ENCODE results near the gene SPRY1. TPM values are rescaled to one million over a fixed set of nuclear protein-coding genes. Genes with fewer than 3 reads are reported as not detected.

The SPRY1 gene
- total RNA-seq, 1 experiment from 2014 or later = 4.8 TPM

DNA sequence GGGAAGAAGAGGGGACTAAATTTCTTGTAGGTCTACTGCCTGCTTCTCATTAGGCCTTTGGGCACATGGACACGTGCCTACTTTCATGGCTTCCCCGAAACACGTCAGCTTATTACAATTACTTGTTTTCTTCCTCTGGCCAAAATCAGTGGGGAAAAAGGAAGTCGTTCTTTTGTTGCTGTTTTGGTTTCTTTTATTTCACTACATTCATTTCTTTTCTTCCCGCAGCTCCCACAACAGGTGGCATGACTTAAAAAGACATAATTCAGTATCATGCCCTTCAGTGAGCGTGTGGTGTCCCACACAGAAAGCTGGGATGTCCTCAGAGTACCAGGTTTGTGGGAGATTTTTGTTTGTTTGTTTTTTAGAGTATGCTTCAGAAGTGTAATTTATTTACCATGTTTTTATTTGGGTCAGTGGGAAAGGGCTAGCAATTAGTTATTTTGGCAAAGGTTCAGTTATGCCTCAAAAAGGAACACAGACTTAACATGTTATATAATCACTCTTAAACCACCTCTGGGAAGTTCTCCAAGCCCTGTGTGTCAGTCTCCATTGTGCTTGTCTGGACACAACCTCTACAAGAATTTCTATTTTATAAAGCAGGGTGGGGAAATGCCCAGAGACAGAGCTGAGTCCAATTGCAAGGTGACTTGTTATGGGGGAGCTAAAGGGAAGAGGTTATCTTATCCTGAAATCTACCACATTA, 44.2 kb upstream of the SPRY1 start:
- RAD21 ChIA-PET (ENCODE audit: low non-redundant PET in 1 of 2, low total read pairs in 2 of 2, uncharacterized antibody in 2 of 2, unreplicated experiment in 2 of 2) = no interaction called here
- TF ChIP-seq EZH2phosphoT487 (IDR thresholded peaks at IDR 0.05; ENCODE audit: borderline replicate concordance) (no peak), POLR2AphosphoS5 (IDR thresholded peaks at IDR 0.05; ENCODE audit: low read depth, low read length) (no peak), POLR2A (IDR thresholded peaks at IDR 0.05; ENCODE audit: borderline replicate concordance, extremely low read depth, insufficient read depth, insufficient read length) (no peak), JUND (IDR thresholded peaks at IDR 0.05) (no peak), CEBPB (IDR thresholded peaks at IDR 0.05; ENCODE audit: low read depth) (no peak), ZFX (IDR thresholded peaks at IDR 0.05) (no peak)
- CTCF ChIA-PET = no interaction called here
- DNase-seq (ENCODE audit: low read depth, low spot score) (no peak), ATAC-seq (no peak)
- H3K4me1 ChIP-seq (ENCODE audit: control insufficient read depth in 1 of 2, insufficient read depth in 2 of 2, low read length in 2 of 2) = no peaks in the 10 kb centered on the region
- H2AFZ ChIP-seq (ENCODE audit: low read depth, low read length, poor library complexity, severe bottlenecking) = no peak overlapping the region
- no TSS peak for BruUV-seq (replicated peaks)
- H3K27me3 ChIP-seq (ENCODE audit: insufficient read depth, low read length) = no peaks in the 10 kb centered on the region
- H3K27ac ChIP-seq (ENCODE audit: low read depth, low read length) = no peak overlapping the region
- intact Hi-C loops (cut with micrococcal nuclease) = no loop called here
- H3K36me3 ChIP-seq (ENCODE audit: control insufficient read depth in 1 of 2, insufficient read depth in 2 of 2, low read length in 2 of 2) = no peaks in the 10 kb centered on the region
- no peak overlapping the region for H3K4me2 ChIP-seq (ENCODE audit: low read length)
- no peaks in the 10 kb centered on the region for H3K79me2 ChIP-seq (ENCODE audit: insufficient read depth, low read length)
- H3K9me3 ChIP-seq (ENCODE audit: control insufficient read depth in 1 of 2, insufficient read depth in 1 of 2, low read depth in 1 of 2, low read length in 2 of 2) = no peaks in the 10 kb centered on the region
- POLR2A ChIA-PET = no interaction called here
- no peaks in the 10 kb centered on the region for H4K20me1 ChIP-seq (ENCODE audit: insufficient read depth)
- H3K9ac ChIP-seq (ENCODE audit: low read length) = no peak overlapping the region
- H3K9me2 ChIP-seq (ENCODE audit: insufficient read depth) = no peaks in the 10 kb centered on the region
- H3K4me3 ChIP-seq (replicated peaks in 1 of 2; ENCODE audit: low read depth in 1 of 2, low read length in 2 of 2) = no peak overlapping the region

- Histone ChIP-seq H3K4me2 (ENCODE audit: low read length) (no peak overlapping the region), H2AFZ (ENCODE audit: low read depth, low read length, poor library complexity, severe bottlenecking) (no peak overlapping the region), H3K27ac (ENCODE audit: low read depth, low read length) (no peak overlapping the region), H3K27me3 (ENCODE audit: insufficient read depth, low read length) (no peaks in the 10 kb centered on the region), H3K4me3 (replicated peaks in 1 of 2; ENCODE audit: low read depth in 1 of 2, low read length in 2 of 2) (no peak overlapping the region), H3K4me1 (ENCODE audit: control insufficient read depth in 1 of 2, insufficient read depth in 2 of 2, low read length in 2 of 2) (no peaks in the 10 kb centered on the region), H3K79me2 (ENCODE audit: insufficient read depth, low read length) (no peaks in the 10 kb centered on the region), H3K9me2 (ENCODE audit: insufficient read depth) (no peaks in the 10 kb centered on the region), H3K36me3 (ENCODE audit: control insufficient read depth in 1 of 2, insufficient read depth in 2 of 2, low read length in 2 of 2) (no peaks in the 10 kb centered on the region), H3K9me3 (ENCODE audit: control insufficient read depth in 1 of 2, insufficient read depth in 1 of 2, low read depth in 1 of 2, low read length in 2 of 2) (no peaks in the 10 kb centered on the region), H4K20me1 (ENCODE audit: insufficient read depth) (no peaks in the 10 kb centered on the region), H3K9ac (ENCODE audit: low read length) (no peak overlapping the region)
- ATAC-seq (no peak), DNase-seq (ENCODE audit: low read depth, low spot score) (no peak)
- RAD21 ChIA-PET (ENCODE audit: low non-redundant PET in 1 of 2, low total read pairs in 2 of 2, uncharacterized antibody in 2 of 2, unreplicated experiment in 2 of 2) = no interaction called here
- no TSS peak for BruUV-seq (replicated peaks)
- POLR2A ChIA-PET = no interaction called here
- CTCF ChIA-PET = no interaction called here
- TF ChIP-seq CBX3 (IDR thresholded peaks at IDR 0.05; ENCODE audit: low read depth) = no peak
- TF ChIP-seq CEBPB (IDR thresholded peaks at IDR 0.05; ENCODE audit: low read depth) = no peak
- no peak for TF ChIP-seq EZH2 (IDR thresholded peaks at IDR 0.05)
- TF ChIP-seq YY1 (IDR thresholded peaks at IDR 0.05; ENCODE audit: extremely low read depth, insufficient replicate concordance, low read depth, low read length) = no peak
- no peak for TF ChIP-seq SIN3A (IDR thresholded peaks at IDR 0.05; ENCODE audit: low read depth)
- TF ChIP-seq POLR2AphosphoS5 (IDR thresholded peaks at IDR 0.05; ENCODE audit: low read depth, low read length) = no peak
- TF ChIP-seq FOSL1 (IDR thresholded peaks at IDR 0.05; ENCODE audit: low read depth) = no peak
- no peak for TF ChIP-seq EGR1 (IDR thresholded peaks at IDR 0.05; ENCODE audit: low read depth)
- TF ChIP-seq JUND (IDR thresholded peaks at IDR 0.05) = no peak
- no peak for TF ChIP-seq ZNF274 (IDR thresholded peaks at IDR 0.05; ENCODE audit: low read depth, low read length)
- TF ChIP-seq ZBTB33 (IDR thresholded peaks at IDR 0.05; ENCODE audit: extremely low read depth, insufficient replicate concordance, low read length) = no peak
- no peak for TF ChIP-seq TCF7L2 (IDR thresholded peaks at IDR 0.05; ENCODE audit: borderline replicate concordance, extremely low read depth, insufficient read depth, insufficient read length)
- TF ChIP-seq ELF1 (IDR thresholded peaks at IDR 0.05; ENCODE audit: borderline replicate concordance, low read depth) = no peak
- intact Hi-C loops (cut with micrococcal nuclease) = no loop called here
These were observed 43.6 kb upstream of the SPRY1 start for GRCh38 chr4:123352966-123353365.
